Caco-2 (cell line): ENCODE results near the gene PCBP2. TPM values are rescaled to one million over a fixed set of nuclear protein-coding genes. Genes with fewer than 3 reads are reported as not detected.

Experiments used
- BruUV-seq: library from RNA; stranded (reverse); fragments of 400-500 nt; replicated peaks from 2 replicates; lab custom pipeline; 2021; lab: Mats Ljungman, UMichigan
- CTCF ChIA-PET: fragments of 300-600 bp; sonication (Branson Sonifier 250); formaldehyde crosslinking; loops from one replicate; lab custom pipeline; 2022; ENCODE audit warnings: antibody characterized with exemption; lab: Charles Lee
- POLR2A ChIA-PET: fragments of 300-600 bp; sonication (Branson Sonifier 250); formaldehyde crosslinking; loops from one replicate; lab custom pipeline; 2022; ENCODE audit warnings: antibody characterized with exemption; lab: Charles Lee
- DNase-seq, 2 experiments: peaks; one replicate each; pipeline versions ENCODE4 v3.0.0 to v3.0.0-alpha.2; 2020 to 2022
- H3K27me3 ChIP-seq: replicated peaks from 2 replicates; pipeline ENCODE4 v1.6.0; 2011; ENCODE audit warnings: low read length; ENCODE audit not compliant: control insufficient read depth, insufficient read depth
- H3K36me3 ChIP-seq: 2 replicates; pipeline ENCODE4 v1.5.1; 2011; ENCODE audit warnings: low read length; ENCODE audit not compliant: control insufficient read depth, insufficient read depth
- H3K4me1 ChIP-seq: fragments of 250-450 bp; sonication (Bioruptor Pico); 2 replicates; pipeline ENCODE4 v1.5.1; 2020; ENCODE audit warnings: mild to moderate bottlenecking
- H3K4me3 ChIP-seq: 2 replicates; pipeline ENCODE4 v1.5.1; 2011; ENCODE audit warnings: low read depth, mild to moderate bottlenecking, control low read depth, low read length
- H3K9me3 ChIP-seq: fragments of 250-450 bp; sonication (Bioruptor Pico); 2 replicates; pipeline ENCODE4 v1.5.1; 2020; ENCODE audit warnings: mild to moderate bottlenecking, moderate library complexity
- H3K27ac Mint-ChIP-seq: one replicate; pipeline ENCODE4 v1.8.0; 2022; ENCODE audit warnings: mixed read lengths; ENCODE audit not compliant: unreplicated experiment
- H3K27me3 Mint-ChIP-seq: one replicate; pipeline ENCODE4 v1.8.0; 2022; ENCODE audit warnings: mixed read lengths; ENCODE audit not compliant: insufficient read depth, unreplicated experiment
- H3K36me3 Mint-ChIP-seq: one replicate; pipeline ENCODE4 v1.8.0; 2022; ENCODE audit warnings: mild to moderate bottlenecking, mixed read lengths; ENCODE audit not compliant: insufficient read depth, unreplicated experiment
- H3K4me1 Mint-ChIP-seq: one replicate; pipeline ENCODE4 v1.8.0; 2022; ENCODE audit warnings: low read depth, mixed read lengths; ENCODE audit not compliant: unreplicated experiment
- H3K4me3 Mint-ChIP-seq: one replicate; pipeline ENCODE4 v1.8.0; 2022; ENCODE audit warnings: mild to moderate bottlenecking, moderate library complexity, mixed read lengths; ENCODE audit not compliant: unreplicated experiment
- H3K9me3 Mint-ChIP-seq: one replicate; pipeline ENCODE4 v1.8.0; 2022; ENCODE audit warnings: mixed read lengths; ENCODE audit not compliant: unreplicated experiment
- intact Hi-C: fragments of 100-400 bp; cut with micrococcal nuclease; formaldehyde crosslinking; loops from one replicate; pipeline ENCODE4 v1.10.0; 2022; ENCODE audit not compliant: unreplicated experiment
- total RNA-seq: library from RNA; stranded (reverse); gene quantifications from 2 replicates; pipeline ENCODE4 v1.2.3, GENCODE V29; 2022
- TF ChIP-seq, protein P1 (sequence below), 2 experiments: fragments of 200-600 bp in 1 of 2; IDR thresholded peaks; 1 replicate in 1 of 2; 2 replicates in 1 of 2; pipeline versions ENCODE4 v1.5.1 to v1.8.0; 2011 to 2022; ENCODE audit warnings: antibody characterized with exemption in 1 of 2, control low read depth in 1 of 2, inconsistent platforms in 1 of 2, low read depth in 1 of 2, low read length in 1 of 2, mild to moderate bottlenecking in 1 of 2, moderate library complexity in 1 of 2; ENCODE audit not compliant: insufficient read depth in 1 of 2, severe bottlenecking in 1 of 2, unreplicated experiment in 1 of 2

The PCBP2 gene
- total RNA-seq, 1 experiment from 2014 or later: 1,143 TPM

DNA sequence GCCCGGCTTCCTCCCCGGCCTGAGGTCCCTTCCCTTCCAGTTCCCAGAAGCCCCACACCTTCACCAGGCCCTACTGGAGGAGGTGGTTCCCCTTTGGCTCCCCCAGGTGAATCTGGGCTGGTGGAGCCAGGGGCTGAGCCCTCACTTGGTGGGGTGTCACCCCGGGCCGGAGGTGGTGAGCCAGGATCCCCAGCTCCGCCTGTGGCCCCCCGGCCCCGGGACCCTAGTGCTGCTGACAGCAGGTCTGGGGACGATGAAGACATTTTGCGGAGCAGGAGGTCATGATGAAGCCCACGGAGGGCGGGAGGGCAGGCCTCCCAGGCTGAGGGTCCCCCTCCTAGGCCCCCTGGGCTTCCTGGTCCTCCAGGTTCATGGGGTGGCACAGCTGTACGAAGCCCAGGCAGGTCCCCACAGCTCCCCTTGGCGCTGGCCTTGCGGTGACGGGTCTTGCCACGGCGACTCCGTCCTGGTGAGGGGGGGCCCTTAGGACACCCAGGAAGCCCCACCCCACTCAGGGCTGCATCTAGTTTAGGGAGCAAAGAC is 30.8 kb downstream of the PCBP2 start:
- H3K4me1 ChIP-seq: no peaks in the 10 kb centered on the region
- ChIA-PET POLR2A (interaction anchor here (1.1 to 1.3 kb wide), 2 partner anchors 10 to 18 kb away, joined by 4 to 6 read pairs; partner anchors contain the start of gene TARBP2), CTCF (interaction anchor here (0.7 to 1.8 kb wide), 8 partner anchors 10 to 162 kb away, joined by 3 to 8 read pairs (median 6); partner anchors contain the start of genes AAAS, MAP3K12 and TARBP2)
- H3K27me3 Mint-ChIP-seq: no peaks in the 10 kb centered on the region
- H3K27me3 ChIP-seq: no peaks in the 10 kb centered on the region
- H3K4me3 ChIP-seq: no peak overlapping the region
- no peaks in the 10 kb centered on the region for H3K9me3 Mint-ChIP-seq
- H3K9me3 ChIP-seq: no peaks in the 10 kb centered on the region
- H3K4me3 Mint-ChIP-seq: peak overlapping the region; percentile 10
- peaks cover 9% of the 10 kb centered on the region for H3K36me3 ChIP-seq
- peak overlapping the region; percentile 46 for H3K27ac Mint-ChIP-seq
- DNase-seq: peak in 1 of 2 experiments; percentile 35
- no TSS peak for BruUV-seq
- H3K36me3 Mint-ChIP-seq: peaks cover 98% of the 10 kb centered on the region
- TF ChIP-seq, protein P1, sequence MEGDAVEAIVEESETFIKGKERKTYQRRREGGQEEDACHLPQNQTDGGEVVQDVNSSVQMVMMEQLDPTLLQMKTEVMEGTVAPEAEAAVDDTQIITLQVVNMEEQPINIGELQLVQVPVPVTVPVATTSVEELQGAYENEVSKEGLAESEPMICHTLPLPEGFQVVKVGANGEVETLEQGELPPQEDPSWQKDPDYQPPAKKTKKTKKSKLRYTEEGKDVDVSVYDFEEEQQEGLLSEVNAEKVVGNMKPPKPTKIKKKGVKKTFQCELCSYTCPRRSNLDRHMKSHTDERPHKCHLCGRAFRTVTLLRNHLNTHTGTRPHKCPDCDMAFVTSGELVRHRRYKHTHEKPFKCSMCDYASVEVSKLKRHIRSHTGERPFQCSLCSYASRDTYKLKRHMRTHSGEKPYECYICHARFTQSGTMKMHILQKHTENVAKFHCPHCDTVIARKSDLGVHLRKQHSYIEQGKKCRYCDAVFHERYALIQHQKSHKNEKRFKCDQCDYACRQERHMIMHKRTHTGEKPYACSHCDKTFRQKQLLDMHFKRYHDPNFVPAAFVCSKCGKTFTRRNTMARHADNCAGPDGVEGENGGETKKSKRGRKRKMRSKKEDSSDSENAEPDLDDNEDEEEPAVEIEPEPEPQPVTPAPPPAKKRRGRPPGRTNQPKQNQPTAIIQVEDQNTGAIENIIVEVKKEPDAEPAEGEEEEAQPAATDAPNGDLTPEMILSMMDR (IDR thresholded peaks at IDR 0.05; ENCODE audit: insufficient read depth in 1 of 2, low read depth in 1 of 2, low read length in 1 of 2, severe bottlenecking in 1 of 2, unreplicated experiment in 1 of 2): no peak
- intact Hi-C loops: loop anchor here (1.0 kb wide), 1 partner anchor 26 kb away; no protein-coding TSS in a partner anchor
- no peaks in the 10 kb centered on the region for H3K4me1 Mint-ChIP-seq

DNA sequence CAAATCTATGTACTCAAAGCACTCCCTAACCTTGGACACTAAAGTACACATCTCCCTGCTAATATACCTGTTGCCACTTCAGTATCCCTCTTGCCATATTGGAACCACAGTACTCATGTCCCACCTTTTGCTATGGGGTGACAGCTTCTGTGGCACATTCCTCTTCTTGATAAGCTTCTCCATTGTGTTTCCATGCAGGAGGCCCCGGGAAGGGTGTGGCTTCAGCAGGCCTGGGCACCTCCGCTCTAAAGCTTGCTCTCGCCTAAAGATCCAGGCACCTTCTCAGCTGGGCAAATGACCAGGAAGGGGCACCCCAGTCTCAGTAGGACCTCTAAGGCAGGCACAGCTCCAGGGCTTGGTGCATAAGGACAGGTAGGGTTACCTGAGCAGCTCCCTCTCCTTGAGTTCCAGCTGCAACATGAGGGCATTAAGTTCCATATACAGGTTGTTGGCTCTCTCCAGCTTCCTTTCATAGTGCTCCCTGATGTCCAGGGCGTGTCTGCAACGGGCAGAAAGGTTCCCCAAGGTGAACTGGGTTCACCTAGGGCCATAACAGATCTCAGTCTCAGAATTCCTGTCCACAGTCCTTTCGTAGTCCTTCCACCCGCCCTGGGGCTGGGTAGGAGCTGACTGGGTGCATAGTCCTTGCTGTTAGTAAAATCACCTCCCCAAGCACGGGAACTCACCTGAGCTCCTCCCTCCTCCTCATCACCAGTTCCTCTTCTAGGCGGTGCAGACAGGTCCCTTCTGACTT is 31.5 kb downstream of the PCBP2 start:
- peak overlapping the region; percentile 1 for H3K27ac Mint-ChIP-seq
- CTCF ChIA-PET: interaction anchor here (0.9 to 1.3 kb wide), 2 partner anchors 16 to 17 kb away, joined by 3 to 4 read pairs; partner anchors contain the start of genes MAP3K12 and TARBP2
- intact Hi-C loops: no loop called here
- BruUV-seq: no TSS peak
- peak; percentile 29 to 43 for DNase-seq
- no peaks in the 10 kb centered on the region for H3K4me1 Mint-ChIP-seq
- H3K36me3 Mint-ChIP-seq: peaks cover 94% of the 10 kb centered on the region
- Histone ChIP-seq H3K36me3 (peaks cover 9% of the 10 kb centered on the region), H3K4me3 (no peak overlapping the region), H3K4me1 (no peaks in the 10 kb centered on the region), H3K9me3 (no peaks in the 10 kb centered on the region), H3K27me3 (no peaks in the 10 kb centered on the region)
- no peak overlapping the region for H3K4me3 Mint-ChIP-seq
- H3K27me3 Mint-ChIP-seq: no peaks in the 10 kb centered on the region
- TF ChIP-seq, protein P1 (IDR thresholded peaks at IDR 0.05; ENCODE audit: insufficient read depth in 1 of 2, low read depth in 1 of 2, low read length in 1 of 2, severe bottlenecking in 1 of 2, unreplicated experiment in 1 of 2): no peak
- no peaks in the 10 kb centered on the region for H3K9me3 Mint-ChIP-seq
- POLR2A ChIA-PET: interaction anchor here (0.5 kb wide), 1 partner anchor 17 kb away, joined by 3 read pairs; the partner anchor contains the start of gene TARBP2

DNA sequence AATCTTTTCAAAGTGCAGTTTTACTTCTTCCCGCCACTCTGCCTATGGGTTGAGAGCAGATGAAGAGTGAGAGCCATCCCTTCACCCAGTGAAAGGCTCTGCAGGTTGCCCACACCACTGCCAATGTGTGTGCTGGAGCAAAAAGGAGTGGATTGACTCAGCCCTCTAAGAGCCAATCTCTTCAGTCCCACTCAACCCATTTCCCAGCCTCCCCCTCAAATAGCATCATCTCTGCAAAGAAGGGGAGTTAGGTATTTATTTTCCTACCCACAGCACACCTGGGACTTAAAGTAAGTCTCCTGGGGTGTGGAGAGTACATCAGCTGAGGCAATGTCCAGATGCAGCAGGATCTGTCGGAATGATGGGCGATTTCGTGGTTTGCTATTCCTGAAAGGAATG is 32.1 kb downstream of the PCBP2 start:
- DNase-seq: no peak
- H3K9me3 ChIP-seq: no peaks in the 10 kb centered on the region
- TF ChIP-seq, protein P1 (IDR thresholded peaks at IDR 0.05; ENCODE audit: insufficient read depth in 1 of 2, low read depth in 1 of 2, low read length in 1 of 2, severe bottlenecking in 1 of 2, unreplicated experiment in 1 of 2): no peak
- no peaks in the 10 kb centered on the region for H3K27me3 ChIP-seq
- intact Hi-C loops: no loop called here
- no peaks in the 10 kb centered on the region for H3K4me1 Mint-ChIP-seq
- peaks cover 9% of the 10 kb centered on the region for H3K36me3 ChIP-seq
- peak overlapping the region; percentile 1 for H3K27ac Mint-ChIP-seq
- POLR2A ChIA-PET: no interaction called here
- H3K4me1 ChIP-seq: no peaks in the 10 kb centered on the region
- no peak overlapping the region for H3K4me3 ChIP-seq
- BruUV-seq: no TSS peak
- H3K9me3 Mint-ChIP-seq: no peaks in the 10 kb centered on the region
- peak overlapping the region; percentile 51 for H3K4me3 Mint-ChIP-seq
- CTCF ChIA-PET: no interaction called here
- peaks cover 88% of the 10 kb centered on the region for H3K36me3 Mint-ChIP-seq
- no peaks in the 10 kb centered on the region for H3K27me3 Mint-ChIP-seq
